DOHH2 (cell line): ENCODE data around the gene ITSN2.

Experiments used
- H3F3A ChIP-seq: fragments of 200-600 bp; sonication (generic), shearing (Covaris generic); 2 replicates; pipeline ENCODE4 v1.6.0; 2016; ENCODE audit warnings: antibody characterized with exemption, mild to moderate bottlenecking; ENCODE audit not compliant: control insufficient read depth, insufficient read depth
- H3K27ac ChIP-seq: fragments of 200-600 bp; sonication (generic); 2 replicates; pipeline ENCODE4 v1.5.1; 2014; ENCODE audit warnings: low read depth, mild to moderate bottlenecking, low read length, moderate library complexity
- H3K27me3 ChIP-seq: fragments of 200-600 bp; sonication (generic); 2 replicates; pipeline ENCODE4 v1.6.1; 2014; ENCODE audit warnings: mild to moderate bottlenecking, low read length, mixed read lengths; ENCODE audit not compliant: control insufficient read depth
- H3K36me3 ChIP-seq: fragments of 200-600 bp; sonication (generic); 2 replicates; pipeline ENCODE4 v1.6.1; 2014; ENCODE audit warnings: mild to moderate bottlenecking, low read length, moderate library complexity, mixed read lengths; ENCODE audit not compliant: control insufficient read depth
- H3K4me1 ChIP-seq: fragments of 200-600 bp; sonication (generic); 2 replicates; pipeline ENCODE4 v1.6.1; 2014; ENCODE audit warnings: mild to moderate bottlenecking, low read length, mixed read lengths; ENCODE audit not compliant: control insufficient read depth
- H3K4me2 ChIP-seq: fragments of 200-600 bp; sonication (generic); 2 replicates; pipeline ENCODE4 v1.6.0; 2014; ENCODE audit warnings: mild to moderate bottlenecking, low read length, moderate library complexity
- H3K4me3 ChIP-seq: fragments of 200-600 bp; sonication (generic); 2 replicates; pipeline ENCODE4 v1.5.1; 2014; ENCODE audit warnings: mild to moderate bottlenecking, low read length, mixed read lengths
- H3K79me2 ChIP-seq: fragments of 200-600 bp; sonication (generic); 2 replicates; pipeline ENCODE4 v1.6.1; 2014; ENCODE audit warnings: mild to moderate bottlenecking, low read length, mixed read lengths; ENCODE audit not compliant: control insufficient read depth
- H3K9me2 ChIP-seq: fragments of 200-600 bp; sonication (generic); replicated peaks from 2 replicates; pipeline ENCODE4 v1.6.1; 2014; ENCODE audit warnings: mild to moderate bottlenecking, low read length, mixed read lengths; ENCODE audit not compliant: control insufficient read depth
- H3K9me3 ChIP-seq: fragments of 200-600 bp; sonication (generic); 2 replicates; pipeline ENCODE4 v1.6.1; 2014; ENCODE audit warnings: antibody characterized with exemption, low read length, mixed read lengths; ENCODE audit not compliant: control insufficient read depth, insufficient read depth
- H4K20me1 ChIP-seq: fragments of 200-600 bp; sonication (generic); 2 replicates; pipeline ENCODE4 v1.6.0; 2014; ENCODE audit warnings: low read depth, mild to moderate bottlenecking, antibody characterized with exemption, low read length, moderate library complexity; ENCODE audit not compliant: control insufficient read depth, insufficient read depth
- EZH2phosphoT487 ChIP-seq: fragments of 200-600 bp; sonication (generic); IDR thresholded peaks from 2 replicates; pipeline ENCODE4 v1.6.1; 2017; ENCODE audit warnings: borderline replicate concordance, mild to moderate bottlenecking, antibody characterized with exemption, low read length, moderate library complexity, mixed read lengths
- TF ChIP-seq, protein P1 (sequence below): fragments of 200-600 bp; sonication (generic); IDR thresholded peaks from one replicate; pipeline ENCODE4 v1.5.1; 2014; ENCODE audit warnings: antibody characterized with exemption, mild to moderate bottlenecking, low read depth, low read length; ENCODE audit not compliant: poor library complexity, severe bottlenecking

Gene ITSN2

DNA sequence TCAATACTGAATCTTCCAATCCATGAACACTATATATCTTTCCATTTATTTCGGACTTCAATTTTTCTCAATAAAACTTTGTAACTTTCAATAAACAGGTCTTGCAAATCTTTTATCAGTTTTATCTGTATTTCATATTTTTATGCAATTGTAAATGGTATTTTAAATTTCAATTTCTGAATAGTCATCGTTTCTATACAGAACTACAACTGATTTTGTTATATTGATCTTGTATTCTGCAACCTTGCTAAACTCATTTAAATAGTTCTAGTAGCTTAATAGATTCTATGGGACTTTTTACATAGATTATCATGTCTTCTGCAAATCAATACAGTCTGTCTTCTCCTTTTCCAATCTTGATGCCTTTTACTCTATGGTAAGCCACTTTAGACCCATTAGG lies 95.1 kb downstream of the ITSN2 start:
- H3K79me2 ChIP-seq: no peaks in the 10 kb centered on the region
- H3K9me3 ChIP-seq: no peaks in the 10 kb centered on the region
- H3K4me3 ChIP-seq: no peak overlapping the region
- H4K20me1 ChIP-seq: no peaks in the 10 kb centered on the region
- TF ChIP-seq, protein P1, sequence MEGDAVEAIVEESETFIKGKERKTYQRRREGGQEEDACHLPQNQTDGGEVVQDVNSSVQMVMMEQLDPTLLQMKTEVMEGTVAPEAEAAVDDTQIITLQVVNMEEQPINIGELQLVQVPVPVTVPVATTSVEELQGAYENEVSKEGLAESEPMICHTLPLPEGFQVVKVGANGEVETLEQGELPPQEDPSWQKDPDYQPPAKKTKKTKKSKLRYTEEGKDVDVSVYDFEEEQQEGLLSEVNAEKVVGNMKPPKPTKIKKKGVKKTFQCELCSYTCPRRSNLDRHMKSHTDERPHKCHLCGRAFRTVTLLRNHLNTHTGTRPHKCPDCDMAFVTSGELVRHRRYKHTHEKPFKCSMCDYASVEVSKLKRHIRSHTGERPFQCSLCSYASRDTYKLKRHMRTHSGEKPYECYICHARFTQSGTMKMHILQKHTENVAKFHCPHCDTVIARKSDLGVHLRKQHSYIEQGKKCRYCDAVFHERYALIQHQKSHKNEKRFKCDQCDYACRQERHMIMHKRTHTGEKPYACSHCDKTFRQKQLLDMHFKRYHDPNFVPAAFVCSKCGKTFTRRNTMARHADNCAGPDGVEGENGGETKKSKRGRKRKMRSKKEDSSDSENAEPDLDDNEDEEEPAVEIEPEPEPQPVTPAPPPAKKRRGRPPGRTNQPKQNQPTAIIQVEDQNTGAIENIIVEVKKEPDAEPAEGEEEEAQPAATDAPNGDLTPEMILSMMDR: no peak
- TF ChIP-seq EZH2phosphoT487: no peak
- H3K27me3 ChIP-seq: no peaks in the 10 kb centered on the region
- H3K27ac ChIP-seq: no peak overlapping the region
- peaks cover 64% of the 10 kb centered on the region for H3K36me3 ChIP-seq
- no peak overlapping the region for H3K4me2 ChIP-seq
- no peaks in the 10 kb centered on the region for H3K9me2 ChIP-seq
- H3F3A ChIP-seq: no peaks in the 10 kb centered on the region
- H3K4me1 ChIP-seq: peaks cover 15% of the 10 kb centered on the region

DNA sequence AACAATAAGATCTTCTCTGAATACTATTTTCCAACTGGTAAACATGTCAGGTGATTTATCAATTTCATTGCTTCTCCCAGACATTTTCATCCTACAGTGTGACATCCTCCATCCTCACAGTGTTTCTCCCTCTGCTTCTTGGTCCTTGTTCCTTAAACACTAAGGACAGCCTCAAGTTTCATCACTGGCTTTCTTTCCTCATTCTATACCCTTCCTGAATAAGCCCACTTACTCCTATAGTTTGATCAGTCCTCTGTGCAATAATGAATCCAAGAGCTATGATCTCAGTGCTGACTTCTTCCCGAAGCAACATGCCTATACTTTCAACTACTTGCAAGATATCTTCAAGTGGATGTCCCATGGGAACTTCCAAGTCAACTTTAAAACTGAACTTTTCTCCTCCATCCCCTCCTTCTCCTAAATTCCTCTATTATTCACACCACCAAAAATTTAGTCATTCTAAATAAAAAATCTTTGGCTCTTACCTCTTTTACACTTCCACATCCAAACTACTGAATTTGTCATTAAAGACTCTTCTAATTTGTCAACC lies 97.8 kb downstream of the ITSN2 start:
- H3K9me2 ChIP-seq: no peaks in the 10 kb centered on the region
- H3K27ac ChIP-seq: no peak overlapping the region
- H3K79me2 ChIP-seq: no peaks in the 10 kb centered on the region
- H3K36me3 ChIP-seq: peaks cover 62% of the 10 kb centered on the region
- peaks cover 15% of the 10 kb centered on the region for H3K4me1 ChIP-seq
- H3K4me3 ChIP-seq: no peak overlapping the region
- H3K9me3 ChIP-seq: no peaks in the 10 kb centered on the region
- H3F3A ChIP-seq: no peaks in the 10 kb centered on the region
- no peaks in the 10 kb centered on the region for H4K20me1 ChIP-seq
- no peak for TF ChIP-seq EZH2phosphoT487
- TF ChIP-seq, protein P1: no peak
- H3K27me3 ChIP-seq: no peaks in the 10 kb centered on the region
- H3K4me2 ChIP-seq: no peak overlapping the region

DNA sequence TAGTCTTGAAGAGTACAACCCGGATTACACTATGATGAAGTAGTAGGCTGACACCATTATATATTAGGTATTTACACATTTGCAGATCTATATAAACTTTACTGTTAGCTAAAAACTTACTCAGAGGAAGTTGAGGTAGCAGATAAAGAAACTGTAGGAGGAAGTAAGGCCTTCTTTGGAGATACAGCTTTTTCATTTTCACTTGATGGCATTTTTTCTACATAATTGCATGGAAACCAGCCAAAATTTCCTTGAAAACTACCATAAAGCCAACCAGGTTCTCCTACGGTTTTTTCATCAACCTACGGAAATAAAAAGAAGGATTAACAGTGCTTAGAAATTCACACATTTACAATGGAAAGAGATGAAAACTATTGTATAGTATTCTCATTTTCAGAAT lies 98.9 kb downstream of the ITSN2 start:
- no peaks in the 10 kb centered on the region for H3F3A ChIP-seq
- H4K20me1 ChIP-seq: no peaks in the 10 kb centered on the region
- TF ChIP-seq, protein P1: no peak
- no peak for TF ChIP-seq EZH2phosphoT487
- no peak overlapping the region for H3K27ac ChIP-seq
- peak overlapping the region; percentile 6; the same call in 1 of the 2 replicates for H3K4me2 ChIP-seq
- peaks cover 59% of the 10 kb centered on the region for H3K36me3 ChIP-seq
- no peak overlapping the region for H3K4me3 ChIP-seq
- H3K9me3 ChIP-seq: no peaks in the 10 kb centered on the region
- no peaks in the 10 kb centered on the region for H3K9me2 ChIP-seq
- peaks cover 15% of the 10 kb centered on the region for H3K4me1 ChIP-seq
- no peaks in the 10 kb centered on the region for H3K27me3 ChIP-seq
- no peaks in the 10 kb centered on the region for H3K79me2 ChIP-seq
